Heart left ventricle (tissue), 16 donors: ENCODE data around the gene SPINK4. TPM values are rescaled to one million over a fixed set of nuclear protein-coding genes. Genes with fewer than 3 reads are reported as not detected.
A peak's percentile ranks its signal among the peaks of the same experiment; 100 is the strongest.

Experiments
- ATAC-seq, 4 donors: fragments of 200-7000 bp; cut with Tn5 transposase; one replicate each; pipeline ENCODE4 v1.9.1; 2020 to 2022; ENCODE audit warnings: moderate library complexity in 4 of 4, mild to moderate bottlenecking in 3 of 4, moderate number of reproducible peaks in 1 of 4
- DNase-seq, 5 donors: peaks; one replicate each; pipeline ENCODE4 v3.0.0-alpha.2; 2020
- H3K27ac ChIP-seq, 12 donors: fragments of 200-600 bp; sonication (generic) in 4 of 12; one replicate each; pipeline versions ENCODE4 v1.5.0 to v1.8.0; 2016 to 2022; ENCODE audit warnings: mild to moderate bottlenecking in 2 of 12
- H3K27me3 ChIP-seq, 9 donors: fragments of 200-600 bp; sonication (generic) in 2 of 9; one replicate each; pipeline versions ENCODE4 v1.5.1 to v1.8.0; 2016 to 2022; ENCODE audit warnings: mild to moderate bottlenecking in 3 of 9
- H3K36me3 ChIP-seq, 9 donors: fragments of 200-600 bp; sonication (generic) in 2 of 9; one replicate each; pipeline versions ENCODE4 v1.5.0 to v1.8.0; 2018 to 2022; ENCODE audit warnings: mild to moderate bottlenecking in 2 of 9
- H3K4me1 ChIP-seq, 12 donors: fragments of 200-600 bp; sonication (generic) in 4 of 12; one replicate each; pipeline versions ENCODE4 v1.5.0 to v1.8.0; 2016 to 2022; ENCODE audit warnings: mild to moderate bottlenecking in 3 of 12
- H3K4me3 ChIP-seq, 12 donors: fragments of 200-600 bp; sonication (generic) in 4 of 12; one replicate each; pipeline versions ENCODE4 v1.5.0 to v1.8.0; 2017 to 2022; ENCODE audit warnings: mild to moderate bottlenecking in 9 of 12, moderate library complexity in 4 of 12
- H3K9me3 ChIP-seq, 12 donors: fragments of 200-600 bp; sonication (generic) in 4 of 12; one replicate each; pipeline versions ENCODE4 v1.5.0 to v1.8.0; 2016 to 2022; ENCODE audit warnings: mild to moderate bottlenecking in 1 of 12
- CTCF ChIP-seq, 12 donors: fragments of 200-600 bp; sonication (generic) in 4 of 12; IDR thresholded peaks; one replicate each; pipeline versions ENCODE4 v1.5.0 to v1.8.0; 2018 to 2022; ENCODE audit warnings: antibody characterized with exemption in 12 of 12, mild to moderate bottlenecking in 5 of 12
- POLR2A ChIP-seq, 2 donors: fragments of 450-650 bp; IDR thresholded peaks; one replicate each; pipeline ENCODE4 v1.6.1; 2017; ENCODE audit warnings: antibody characterized with exemption in 2 of 2, mild to moderate bottlenecking in 2 of 2, moderate library complexity in 2 of 2
- WGBS, 4 donors: extraction: QIAGEN DNeasy Blood & Tissue Kit in 2 of 4; methylation state at CpG; one replicate each; pipeline versions ENCODE4 v1.1.5 to v1.1.7; 2013 to 2018; 5-methylcytosine and 5-hydroxymethylcytosine counted together
- intact Hi-C, 10 donors: fragments of 100-400 bp; cut with DNase I; formaldehyde crosslinking; loops; one replicate each; pipeline versions ENCODE4 v1.11.1 to v1.14.2; 2022
- polyA plus RNA-seq, 2 donors: library from polyadenylated mRNA; stranded (reverse); fragments of 200-250 nt; gene quantifications; one replicate each; pipeline ENCODE4 v1.2.3, GENCODE V29; 2013
- total RNA-seq, 9 donors: library from RNA; depleted of rRNA in 2 of 9; stranded (reverse); fragments of >200 nt in 2 of 9; fragmentation: NEBNext Ultra II Directional in 3 of 9; extraction: Animal tissue kit (Norgen Biotek cat#: 25700) in 3 of 9; gene quantifications; one replicate each; pipeline versions ENCODE4 v1.1.0 to v1.2.4, GENCODE V29; 2016 to 2023
- donor health status: ischemic (EF 13 %, LVEDD 7.1; RV severe dilation, severe dysfunction).
- donor health status: healthy with polysubstance abuse.
- donor health status: DM: no; HTN: yes; CAD: no.
- donor health status: DM: no; HTN: no; CAD: no.
- donor health status: ischemic (EF 25% LVEDD 6.9; RV normal size, moderate dysfunction).
- donor health status: ischemic (EF 25% LVEDD 5.7; RV mildly dilated, moderate dysfunction).
- donor health status: healthy.
- donor health status: DM: yes; HTN: yes; CAD: no.
- donor health status: ischemic (EF 35%, LVEDD 5.7; RV mildly dilated, moderate dysfunction).
- donor health status: nonischemic (EF 11% LVEDD 7.7; RV severe dilation, severe dysfunction).
- donor health status: DM: yes; HTN: yes; CAD: no.
- donor health status: PGD.
- donor health status: ischemic (EF 29% LVEDD 5.4; RV normal size, mild dysfunction).
- donor health status: nonischemic (EF 23%, LVEDD 6.1; RV moderate dilation, normal function).

SPINK4 gene
- total and polyA plus RNA-seq, 11 donors, result not detected

GRCh38 chr9:33288828-33289483, 49.0 kb downstream of the SPINK4 start:
- H3K27me3 ChIP-seq, result no peaks in the 10 kb centered on the region
- peak overlapping the region; percentile 94 to 100 (median 98) for H3K27ac ChIP-seq
- TF ChIP-seq CTCF (IDR thresholded peaks at IDR 0.05) (no peak), POLR2A (IDR thresholded peaks at IDR 0.05) (no peak)
- no peaks in the 10 kb centered on the region for H3K9me3 ChIP-seq
- DNase-seq (peak; percentile 16 to 53 (median 24)), ATAC-seq (no peak)
- peaks cover 9 to 51% (median 32%) of the 10 kb centered on the region in 12 donors for H3K4me1 ChIP-seq
- peaks cover 0 to 42% (median 32%) of the 10 kb centered on the region in 9 donors for H3K36me3 ChIP-seq
- peak overlapping the region in 8 of 12 donors; percentile 71 to 94 (median 85) for H3K4me3 ChIP-seq
- 82 to 91% (median 84%) methylated on average over 9 to 14 of the region's 14 CpGs for WGBS, 4 donors
- intact Hi-C loops, result loop anchor here in 4 of 10 donors (5.0 to 10.0 kb wide), 3 partner anchors 166 to 178 kb away; no protein-coding TSS in a partner anchor

DNA sequence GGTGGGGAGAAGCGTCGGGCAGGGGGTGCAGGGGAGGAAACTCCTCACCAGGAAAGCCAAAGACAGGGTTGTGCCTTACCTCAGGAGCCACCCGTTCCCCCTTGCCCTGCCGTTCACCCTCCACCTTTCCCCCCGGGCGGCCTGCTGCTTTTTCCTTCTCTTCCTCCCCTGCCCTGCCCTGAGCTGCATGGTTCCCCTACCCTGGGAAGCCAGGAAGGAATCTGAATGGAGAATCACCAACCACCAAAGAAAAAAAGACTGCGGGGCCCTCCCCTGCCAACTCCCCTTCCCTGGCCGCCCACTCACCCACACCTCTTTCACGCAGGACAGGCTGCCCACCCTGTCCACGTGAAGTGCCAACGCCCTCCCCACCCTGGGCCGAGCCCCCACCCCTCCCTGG, 49.5 kb downstream of the SPINK4 start:
- Histone ChIP-seq H3K4me3 (peak overlapping the region; percentile 56 to 94 (median 78)), H3K4me1 (peaks cover 9 to 52% (median 32%) of the 10 kb centered on the region in 12 donors), H3K27me3 (no peaks in the 10 kb centered on the region), H3K36me3 (peaks cover 0 to 43% (median 31%) of the 10 kb centered on the region in 9 donors), H3K9me3 (no peaks in the 10 kb centered on the region), H3K27ac (peak overlapping the region; percentile 94 to 100 (median 98))
- DNase-seq, result peak in 2 of 5 donors; percentile 21 to 25
- 8 to 13% (median 11%) methylated on average over 12 of the region's 12 CpGs for WGBS, 4 donors
- peak in 3 of 4 donors; percentile 2 to 8 (median 4) for ATAC-seq
- TF ChIP-seq POLR2A (IDR thresholded peaks at IDR 0.05), result no peak
- no peak for TF ChIP-seq CTCF (IDR thresholded peaks at IDR 0.05)
- intact Hi-C loops, result loop anchor here in 4 of 10 donors (5.0 to 10.0 kb wide), 3 partner anchors 165 to 178 kb away; no protein-coding TSS in a partner anchor

GRCh38 chr9:33289936-33290246, 49.9 kb downstream of the SPINK4 start:
- Histone ChIP-seq H3K27me3 (no peaks in the 10 kb centered on the region), H3K27ac (peak overlapping the region; percentile 94 to 100 (median 98)), H3K4me3 (peak overlapping the region; percentile 56 to 94 (median 78)), H3K36me3 (peaks cover 0 to 43% (median 31%) of the 10 kb centered on the region in 9 donors), H3K9me3 (no peaks in the 10 kb centered on the region), H3K4me1 (peaks cover 9 to 54% (median 33%) of the 10 kb centered on the region in 12 donors)
- DNase-seq (no peak), ATAC-seq (peak; percentile 54 to 62 (median 59))
- intact Hi-C loops, result loop anchor here in 7 of 10 donors (1.0 to 10.0 kb wide), 8 partner anchors 26 to 435 kb away; partner anchors contain the start of gene BAG1 (in 1 of the 7)
- TF ChIP-seq POLR2A (IDR thresholded peaks at IDR 0.05) (no peak), CTCF (IDR thresholded peaks at IDR 0.05) (no peak)
- WGBS, 4 donors, result 0 to 1% (median 1%) methylated on average over 14 of the region's 14 CpGs
